ENCODE data around the gene COPZ2.
"Not testable (repeated sequence)": the region's sequence is repeated elsewhere in the genome, so short reads cannot be mapped to it uniquely, and the experiment has no call there.

COPZ2 gene

DNA sequence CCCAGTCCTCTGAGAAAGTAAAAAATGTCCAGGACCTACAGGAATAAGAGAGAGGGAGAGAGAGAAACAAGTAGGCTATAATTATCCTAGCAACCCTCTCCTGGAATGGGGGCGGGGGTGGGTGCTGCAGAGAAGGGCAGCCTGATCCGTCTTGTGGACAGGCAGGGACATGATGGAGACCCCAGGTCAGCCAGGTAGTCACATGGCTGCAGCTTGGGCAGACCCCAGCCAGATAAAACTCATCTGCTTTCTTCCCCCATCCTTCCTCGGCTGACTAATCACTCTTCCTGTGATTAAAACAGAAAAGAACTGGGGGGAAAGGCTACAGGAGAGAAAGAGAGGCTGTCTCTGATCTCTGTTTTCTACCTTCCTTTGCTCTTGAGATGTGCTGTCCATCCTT lies 32.6 kb downstream of the COPZ2 start:
- no peak for DNase-seq (ENCODE audit: low read depth)

DNA sequence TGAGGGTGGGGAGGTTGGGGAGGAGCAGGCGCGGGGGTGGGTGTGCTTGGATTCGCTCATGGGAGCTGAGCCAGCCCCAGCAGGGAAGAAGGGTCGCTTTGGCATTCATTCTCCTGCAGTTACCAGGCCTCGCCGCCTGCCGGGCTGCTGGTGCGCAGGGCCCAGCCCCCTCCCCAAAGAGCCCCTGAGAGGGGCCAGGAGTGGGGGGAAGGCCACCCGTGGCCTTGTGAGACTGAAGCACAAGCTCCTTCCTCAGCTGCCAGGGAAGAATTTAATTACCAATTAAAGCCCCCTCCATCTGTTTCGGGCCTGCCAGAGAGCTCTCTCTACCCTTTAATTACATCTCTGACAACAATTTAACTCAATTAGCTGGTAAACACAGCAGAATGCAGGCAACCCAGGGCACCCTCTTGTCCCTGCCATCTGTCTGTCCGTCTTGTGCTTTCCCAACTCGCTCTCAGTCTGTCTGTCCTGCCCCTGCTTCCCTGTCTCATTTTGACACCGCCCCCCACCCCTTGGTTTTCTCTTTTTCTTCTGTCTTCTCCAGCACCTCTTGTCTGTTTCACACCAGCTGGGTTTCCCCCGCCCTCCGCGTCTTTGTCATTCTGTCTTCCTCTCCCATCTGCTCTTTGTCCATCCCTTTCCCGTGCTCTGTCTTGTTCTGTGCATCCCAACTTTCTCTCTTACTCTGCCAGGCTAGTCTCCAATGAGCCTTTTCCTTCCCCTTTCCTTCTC lies 34.0 kb downstream of the COPZ2 start:
- DNase-seq (ENCODE audit: low read depth), result no peak

DNA sequence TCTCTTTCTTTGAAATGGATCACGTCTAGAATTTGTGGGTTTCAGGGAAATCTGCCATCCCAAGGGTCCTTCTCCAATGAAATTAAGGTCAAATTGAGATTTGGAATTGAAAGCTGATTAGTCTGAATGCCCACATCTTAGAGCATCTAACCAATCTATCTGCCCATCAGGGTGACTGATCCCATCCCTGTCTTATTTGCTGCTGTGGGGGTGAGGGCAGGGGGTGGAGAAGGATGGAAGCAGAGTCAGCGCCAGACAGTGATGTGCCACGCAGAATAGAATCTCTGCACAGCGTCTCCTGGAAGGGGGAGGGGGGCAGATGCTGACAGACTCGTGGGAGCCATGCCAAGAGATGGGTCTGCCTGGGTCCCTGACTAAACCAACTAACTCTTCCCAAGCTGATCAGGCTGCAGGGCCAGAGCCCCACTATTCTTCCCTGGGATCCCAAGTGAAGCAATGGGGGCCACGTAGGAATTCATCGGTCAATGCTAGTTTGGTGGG lies 34.6 kb downstream of the COPZ2 start:
- DNase-seq (ENCODE audit: low read depth), result no peak

DNA sequence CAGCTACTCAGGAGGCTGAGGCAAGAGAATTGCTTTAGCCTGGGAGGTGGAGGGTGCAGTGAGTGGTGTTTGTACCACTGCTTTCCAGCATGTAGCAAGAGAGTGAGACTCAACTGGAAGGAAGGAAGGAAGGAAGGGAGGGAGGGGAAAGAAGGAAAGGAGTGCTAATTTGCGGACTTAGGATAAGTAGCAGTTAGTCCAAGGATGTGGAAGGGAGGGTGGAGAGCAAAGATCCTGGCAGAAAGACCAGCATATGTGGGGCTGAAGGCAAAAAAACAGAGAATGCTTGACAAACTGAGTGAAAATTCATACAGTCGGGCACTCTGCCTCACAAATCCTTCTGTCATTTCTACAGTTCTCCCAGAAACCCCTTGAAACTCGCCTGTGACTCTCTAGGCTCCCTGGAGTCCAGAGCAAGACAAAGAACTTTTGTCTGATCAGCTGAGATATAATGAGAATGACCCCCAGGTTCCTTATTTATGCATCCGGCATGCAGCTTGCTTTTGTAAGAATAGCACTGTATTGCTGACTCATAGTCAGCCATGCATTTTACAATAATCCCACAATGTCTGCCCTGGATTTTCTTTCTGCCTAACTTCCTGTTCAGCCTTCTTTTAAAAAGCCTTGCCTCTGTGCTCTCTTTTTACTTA lies 35.2 kb downstream of the COPZ2 start:
- no peak for DNase-seq (ENCODE audit: low read depth)

DNA sequence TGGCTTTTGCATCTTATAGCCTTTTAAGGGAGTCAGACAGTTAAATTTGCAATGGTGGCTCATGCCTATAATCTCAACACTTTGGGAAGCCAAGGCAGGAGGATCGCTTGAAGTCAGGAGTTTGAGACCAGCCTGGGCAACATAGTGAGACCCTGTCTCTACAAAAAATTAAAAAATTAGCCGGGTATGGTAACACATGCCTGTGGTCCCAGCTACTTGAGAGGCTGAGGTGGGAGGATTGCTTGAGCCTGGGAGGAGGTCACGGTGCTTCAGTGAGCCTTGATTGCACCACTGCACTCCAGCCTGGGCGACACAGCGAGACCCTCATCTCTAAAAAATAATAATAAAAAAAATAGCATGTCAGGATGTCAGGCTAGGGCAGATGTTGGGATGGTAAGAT lies 35.9 kb downstream of the COPZ2 start:
- not testable (repeated sequence) for DNase-seq (ENCODE audit: low read depth)

DNA sequence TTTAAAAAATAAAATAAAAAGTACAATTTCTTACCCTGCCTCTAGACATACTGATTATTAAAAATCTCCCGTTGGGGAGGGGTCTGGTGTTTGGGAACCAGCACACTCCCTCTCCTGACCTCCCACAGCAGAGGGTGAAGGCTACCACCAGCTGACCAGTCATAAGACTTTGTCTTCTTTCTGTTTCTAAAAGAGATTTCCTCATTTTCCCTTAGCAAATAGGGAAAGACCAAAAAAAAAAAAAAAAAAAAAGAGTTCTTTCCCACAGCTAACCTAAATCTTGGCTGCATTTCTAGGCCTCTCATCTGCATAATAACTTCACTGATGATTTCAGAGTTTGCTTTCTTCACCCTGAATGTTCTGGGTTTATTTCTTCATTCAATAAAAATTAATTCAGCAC lies 36.4 kb downstream of the COPZ2 start:
- no peak for DNase-seq (ENCODE audit: low read depth)

DNA sequence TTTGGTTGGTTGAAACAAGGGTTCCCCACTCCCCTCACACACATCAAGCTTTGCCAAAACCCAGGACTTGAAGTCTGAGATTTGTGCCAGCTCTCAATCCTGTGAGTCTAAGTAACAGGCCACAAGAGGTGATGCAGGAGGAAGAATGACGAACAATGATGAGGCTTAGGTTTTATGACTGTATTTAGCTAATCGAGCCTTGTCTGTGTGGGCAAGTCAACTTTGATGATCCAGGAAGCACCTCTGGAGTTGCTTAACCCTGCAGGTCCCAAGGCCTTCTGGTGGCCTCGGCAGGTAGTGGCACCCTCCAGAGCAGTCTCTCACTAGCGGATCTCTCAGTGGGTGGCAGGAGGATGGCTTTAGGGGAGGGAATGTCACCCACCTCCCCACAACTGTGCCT lies 38.0 kb downstream of the COPZ2 start:
- DNase-seq (ENCODE audit: low read depth), result no peak

DNA sequence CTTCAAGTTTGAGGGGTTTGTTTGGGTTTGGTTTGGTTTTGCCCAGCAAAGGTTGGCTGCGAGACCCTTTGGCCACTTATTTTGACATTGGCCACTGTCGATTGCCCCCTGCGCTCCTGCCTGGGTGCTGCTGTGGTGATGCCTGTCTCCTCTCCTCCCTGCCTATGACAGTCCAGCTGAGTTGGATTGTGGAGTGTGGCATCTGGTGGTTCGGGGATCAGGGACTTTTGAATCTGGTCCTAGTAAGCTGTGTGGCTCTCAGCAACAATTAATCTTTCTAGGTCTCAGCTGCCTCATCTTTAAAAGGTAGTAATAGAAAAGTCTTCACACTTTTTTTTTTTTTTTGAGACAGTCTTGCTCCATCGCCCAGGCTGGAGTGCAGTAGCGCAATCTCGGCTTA lies 39.6 kb downstream of the COPZ2 start:
- no peak for DNase-seq (ENCODE audit: low read depth)

DNA sequence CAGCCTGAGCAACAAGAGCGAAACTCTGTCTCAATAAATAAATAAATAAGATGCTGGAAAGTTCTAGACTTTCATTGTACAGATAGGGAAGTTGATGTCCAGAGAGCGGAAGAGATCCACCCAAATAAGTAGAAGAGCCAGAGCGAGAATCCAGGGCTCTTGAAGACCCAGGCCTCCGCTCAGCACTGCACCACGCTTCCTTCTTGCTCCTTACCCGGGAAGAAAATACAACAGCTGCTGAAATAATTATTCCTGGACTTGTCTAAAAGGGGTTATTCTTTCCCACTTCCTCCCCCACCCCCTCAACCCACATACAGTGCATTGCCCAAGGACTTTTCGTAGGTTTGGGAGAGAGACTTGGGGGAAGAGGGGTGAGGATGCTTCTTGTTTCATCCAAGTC lies 40.0 kb downstream of the COPZ2 start:
- no peak for DNase-seq (ENCODE audit: low read depth)

DNA sequence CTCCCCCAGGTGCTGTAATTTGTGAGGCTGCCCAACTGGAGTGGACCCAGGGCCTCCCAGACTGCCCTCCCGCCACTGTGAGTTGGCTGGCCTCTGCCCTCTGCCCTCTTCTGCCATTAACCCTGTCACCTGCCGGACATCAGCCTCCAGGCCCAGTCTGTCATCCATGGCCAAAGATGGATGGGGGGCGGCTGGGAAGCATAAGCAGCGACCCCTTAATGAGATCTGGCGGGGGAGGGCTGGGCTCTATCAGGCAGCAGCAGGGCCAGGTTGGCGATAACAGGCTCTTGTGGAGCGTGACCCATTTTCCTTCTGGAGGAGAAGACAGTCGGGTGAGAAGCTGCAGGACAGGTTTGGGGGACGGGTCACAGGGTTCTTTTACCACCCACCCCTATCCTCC lies 41.4 kb downstream of the COPZ2 start:
- DNase-seq (ENCODE audit: low read depth), result no peak

DNA sequence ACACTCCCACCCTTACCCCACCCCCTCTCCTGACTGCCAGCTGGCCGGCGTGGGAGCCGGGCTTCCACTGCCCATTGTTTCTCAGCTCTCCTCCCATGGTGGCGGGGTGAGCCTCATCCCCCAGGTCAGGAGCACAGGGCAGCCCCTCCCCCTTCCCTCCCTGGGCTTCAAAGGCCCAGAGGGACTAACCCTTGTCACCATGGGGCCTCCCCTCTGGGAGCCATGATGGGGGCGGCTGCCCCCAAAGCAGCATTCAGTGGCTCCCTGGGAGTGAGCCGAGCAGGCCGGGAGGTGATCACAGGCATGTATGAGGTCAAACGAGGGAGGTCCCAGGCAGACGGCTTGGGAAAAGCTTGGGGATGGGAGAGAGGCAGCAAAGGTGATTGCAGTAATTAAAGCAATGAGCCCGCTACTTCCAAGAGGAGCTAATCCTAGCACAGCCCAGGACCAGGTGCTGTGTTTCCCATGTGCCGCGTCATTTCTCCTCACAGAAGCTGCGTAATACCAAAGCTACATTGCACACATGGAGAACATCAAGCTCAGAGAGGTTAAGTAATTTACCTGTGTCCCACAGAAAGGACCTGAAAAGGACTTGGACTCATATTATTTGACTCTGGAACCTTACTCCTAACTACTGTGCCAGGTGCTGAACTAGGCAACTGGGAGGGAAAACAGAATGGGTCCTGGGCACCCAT lies 42.2 kb downstream of the COPZ2 start:
- DNase-seq (ENCODE audit: low read depth), result no peak

DNA sequence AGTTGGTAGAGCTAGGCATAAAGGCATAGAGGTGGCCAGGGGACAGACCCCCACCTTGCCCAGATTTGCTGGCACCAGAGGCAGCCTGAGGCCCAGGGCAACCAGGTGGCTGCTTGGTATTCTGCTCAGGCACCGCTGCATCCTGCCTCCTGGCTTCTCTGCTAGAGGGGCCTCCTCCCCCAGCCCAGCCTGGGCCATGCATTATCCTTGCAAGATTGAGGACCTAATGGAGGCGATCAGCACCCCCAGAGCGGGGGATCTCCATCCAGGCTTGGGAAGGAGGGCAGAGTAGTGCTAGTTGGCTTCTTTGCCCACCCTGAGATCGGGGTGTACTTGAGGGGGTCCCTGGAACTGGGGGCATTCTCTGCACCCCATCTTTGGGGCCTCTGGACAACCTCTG lies 42.9 kb downstream of the COPZ2 start:
- DNase-seq (ENCODE audit: low read depth), result no peak

DNA sequence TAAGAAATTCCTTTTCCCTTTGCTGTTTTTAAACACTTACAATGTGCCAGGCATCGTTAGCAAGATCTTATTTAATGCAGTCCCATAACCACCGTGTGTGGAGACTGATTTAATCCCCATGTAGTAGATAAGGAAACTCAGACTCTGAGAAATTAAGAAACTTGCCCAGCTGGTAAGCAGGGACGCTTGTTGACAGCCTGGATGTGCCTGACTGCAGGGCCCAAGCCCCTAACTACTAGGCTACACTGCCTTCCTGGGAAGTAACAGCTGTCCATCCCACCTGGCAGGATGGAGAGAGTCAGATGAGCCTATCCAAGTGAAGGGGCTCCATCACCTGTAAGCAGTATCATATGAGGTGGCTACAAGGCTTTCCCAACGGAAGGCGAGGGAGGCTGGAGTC lies 43.6 kb downstream of the COPZ2 start:
- DNase-seq (ENCODE audit: low read depth), result no peak

DNA sequence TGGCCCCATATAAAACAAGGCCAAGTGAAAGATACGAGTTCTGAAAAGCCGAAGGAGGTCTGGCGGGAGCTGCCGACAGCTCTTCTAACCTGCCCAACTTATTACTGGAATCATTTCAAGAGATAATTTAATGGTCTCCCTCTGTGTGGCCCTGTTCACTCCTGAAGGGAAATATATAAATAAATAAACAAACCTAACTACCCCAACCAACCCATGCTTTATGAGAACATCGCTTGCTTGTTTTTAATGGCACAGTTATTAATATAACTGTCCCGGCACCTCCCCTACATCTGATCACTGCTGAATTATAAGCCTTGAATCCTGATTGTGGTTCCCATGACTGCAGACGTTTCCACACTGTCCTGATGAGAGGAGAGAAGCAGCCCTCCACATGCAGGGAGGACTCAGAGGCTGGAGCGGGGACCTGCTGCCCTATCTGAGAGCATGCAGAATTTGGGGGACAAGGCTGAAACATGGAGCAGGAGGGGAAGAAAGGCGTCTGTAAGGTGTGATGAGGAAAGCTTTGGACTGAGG lies 44.5 kb downstream of the COPZ2 start:
- DNase-seq (ENCODE audit: low read depth), result no peak

DNA sequence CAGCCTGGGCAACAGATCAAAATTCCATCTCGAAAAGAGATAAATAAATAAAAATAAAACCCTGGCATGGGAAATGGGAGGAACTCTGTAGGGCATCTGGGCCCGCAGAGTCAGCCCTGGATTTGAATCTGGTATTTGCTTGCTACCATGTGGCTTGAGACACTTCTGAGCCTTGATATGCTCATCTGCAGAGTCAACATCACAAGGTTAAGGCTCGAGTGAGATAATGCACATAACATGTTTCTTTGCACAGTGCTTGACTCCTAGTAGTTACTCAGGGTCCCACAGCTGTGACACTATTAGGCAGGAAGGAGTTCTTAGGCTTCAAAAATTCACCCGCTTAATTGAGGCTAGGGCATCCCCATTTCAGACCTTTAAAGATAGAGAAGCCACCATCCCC lies 45.4 kb downstream of the COPZ2 start:
- no peak for DNase-seq (ENCODE audit: low read depth)

DNA sequence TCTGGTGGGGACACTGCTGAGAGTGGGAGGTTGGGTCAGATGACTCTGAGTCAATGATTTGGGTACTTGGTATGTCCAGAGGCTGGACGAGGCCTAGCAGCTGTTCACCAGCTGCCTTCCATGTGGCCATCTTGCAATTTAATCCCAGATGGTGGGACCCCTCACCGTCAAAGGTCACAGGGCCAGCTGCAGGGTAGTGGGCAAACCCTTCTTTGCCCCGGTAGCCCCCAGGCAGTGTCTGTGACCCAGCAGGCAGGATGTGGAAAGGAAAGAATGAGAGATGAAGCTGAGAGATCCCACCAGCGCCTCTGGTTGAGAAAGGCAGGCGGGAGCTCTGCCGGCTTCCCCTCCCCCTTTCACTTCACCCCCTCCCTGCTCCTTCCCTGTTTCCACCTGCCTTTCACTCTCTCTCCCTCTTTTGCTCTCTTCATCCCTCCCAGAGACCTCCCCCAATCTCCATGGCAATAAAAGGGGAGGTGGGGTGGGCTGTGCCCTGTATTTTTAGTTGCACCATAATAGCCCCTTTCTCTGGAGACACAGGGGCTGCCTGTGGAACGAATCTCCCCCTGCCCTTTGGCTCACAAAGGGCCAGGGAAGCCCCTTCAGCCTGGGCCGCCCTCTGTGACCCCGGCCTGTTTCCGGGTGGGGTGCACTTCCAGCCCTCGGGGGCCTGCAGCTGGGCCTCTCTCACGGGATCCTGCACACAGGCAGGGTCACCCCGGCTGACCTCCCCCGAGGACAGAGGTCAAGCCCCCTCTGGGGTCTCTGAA lies 46.5 kb downstream of the COPZ2 start:
- no peak for DNase-seq (ENCODE audit: low read depth)

DNA sequence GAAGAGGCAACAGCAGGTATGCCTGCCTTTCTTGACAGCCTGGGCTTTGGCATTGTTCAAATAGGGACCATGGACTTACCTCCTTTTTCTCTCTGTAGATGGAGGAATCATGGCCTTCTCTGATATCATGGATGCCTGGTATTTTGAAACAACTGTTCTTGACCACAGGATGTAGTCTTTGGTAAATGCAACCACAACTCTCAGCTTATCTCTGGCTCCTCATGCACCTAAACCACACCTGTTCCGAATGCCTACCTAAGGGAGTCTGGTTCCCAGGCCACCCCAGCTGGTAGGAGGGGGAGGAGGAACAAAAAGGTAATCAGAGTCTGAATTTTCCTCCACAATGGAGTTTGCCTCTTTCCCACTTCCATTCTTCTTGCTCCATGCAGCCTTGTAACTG lies 47.9 kb downstream of the COPZ2 start:
- no peak for DNase-seq (ENCODE audit: low read depth)

DNA sequence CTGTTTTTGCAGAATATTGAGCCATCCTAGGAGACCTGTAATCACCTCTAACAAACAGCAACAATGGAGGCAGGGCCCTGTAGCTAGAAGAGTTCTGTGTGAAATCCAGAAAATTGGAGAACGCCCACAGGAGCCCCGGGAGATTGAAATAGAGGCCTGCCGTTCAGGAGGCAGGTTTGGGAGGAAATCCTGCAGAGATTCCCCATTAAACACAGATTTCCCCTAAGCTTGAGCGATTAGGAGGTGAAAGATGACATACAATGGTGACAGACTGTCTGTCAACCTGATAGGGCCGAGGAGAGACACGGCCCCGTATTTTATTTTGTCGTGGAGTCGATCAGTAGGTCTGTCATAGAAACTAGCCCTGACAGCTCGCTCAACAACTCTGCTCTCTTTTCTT lies 48.4 kb downstream of the COPZ2 start:
- no peak for DNase-seq (ENCODE audit: low read depth)

DNA sequence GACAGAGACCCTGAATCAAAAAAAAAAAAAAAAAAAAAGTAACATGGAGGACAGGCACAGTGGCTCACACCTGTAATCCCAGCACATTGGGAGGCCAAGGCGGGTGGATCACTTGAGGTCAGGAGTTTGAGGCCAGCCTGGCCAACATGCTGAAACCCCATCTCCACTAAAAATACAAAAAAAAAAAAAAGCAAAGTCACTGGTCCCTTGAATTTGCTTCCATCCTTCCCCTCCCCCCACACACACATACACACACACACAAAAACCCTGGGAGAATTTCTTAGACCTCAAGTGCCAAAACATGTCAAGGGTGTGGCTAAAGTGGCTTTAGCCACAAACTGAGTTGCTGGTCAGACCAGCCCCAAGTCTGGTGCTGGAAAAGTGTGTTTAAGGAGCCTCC lies 49.2 kb downstream of the COPZ2 start:
- not testable (repeated sequence) for DNase-seq (ENCODE audit: low read depth)

DNA sequence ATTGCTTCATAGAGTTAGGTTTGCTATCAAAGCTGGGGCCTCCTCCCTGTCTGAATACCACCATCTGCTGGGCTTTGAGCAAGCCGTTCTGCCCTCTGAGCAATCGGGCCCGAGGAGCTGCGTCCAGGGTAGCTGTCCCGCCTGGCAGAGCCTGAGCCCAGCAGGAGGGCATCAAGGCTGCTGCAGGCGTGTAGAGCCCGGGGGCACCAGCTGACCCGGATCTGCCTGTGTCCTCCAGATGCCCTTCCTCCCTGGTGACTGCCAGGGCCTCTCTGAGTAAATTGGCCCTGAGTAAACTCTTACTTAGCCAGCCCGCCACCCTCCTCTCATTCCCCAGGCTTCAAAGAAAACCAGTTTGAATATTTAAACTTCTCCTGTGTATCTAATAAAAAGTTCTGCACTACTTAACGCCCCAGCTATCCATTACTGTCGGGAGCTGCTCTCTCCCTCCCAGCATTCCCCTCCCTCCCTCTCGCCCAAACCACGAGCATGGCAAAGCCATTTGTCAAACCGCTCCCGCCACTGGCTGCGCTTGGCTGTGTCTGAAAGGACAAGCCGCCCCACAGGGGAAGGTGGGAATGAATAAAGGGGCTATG lies 50.3 kb downstream of the COPZ2 start:
- no peak for DNase-seq (ENCODE audit: low read depth)

DNA sequence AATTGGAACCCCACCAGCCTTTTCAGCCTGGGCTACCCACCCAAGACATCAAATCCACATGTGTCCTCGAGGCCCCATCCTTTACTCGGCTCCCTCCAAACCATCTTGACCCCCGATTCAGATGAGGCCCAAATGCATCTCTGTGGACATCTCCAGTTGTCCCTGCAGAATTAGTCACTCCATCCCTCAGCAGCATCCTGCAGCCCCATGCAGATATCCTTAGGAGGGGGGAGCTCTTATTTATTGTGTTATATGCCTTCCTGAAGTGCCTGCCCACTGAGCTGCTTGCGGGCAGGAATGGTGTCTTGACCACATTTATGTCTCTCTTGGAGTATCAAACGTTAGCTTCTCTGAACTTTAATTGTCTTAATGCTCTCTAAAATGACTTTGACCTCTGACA lies 51.1 kb downstream of the COPZ2 start:
- no peak for DNase-seq (ENCODE audit: low read depth)

Measured in GM04504 (cell line).